ENCODE data around the gene AHDC1.

AHDC1 gene

GRCh38 chr1:27626031-27626935 lies 22.3 kb upstream of the AHDC1 start:
- TF ChIP-seq YY1 (IDR thresholded peaks at IDR 0.05; ENCODE audit: low read depth) (no peak), NFIC (IDR thresholded peaks at IDR 0.05) (no peak), CEBPB (IDR thresholded peaks at IDR 0.05) (no peak), CREB1 (IDR thresholded peaks at IDR 0.05; ENCODE audit: low read depth) (no peak), TEAD4 (IDR thresholded peaks at IDR 0.05) (no peak), USF1 (IDR thresholded peaks at IDR 0.05) (no peak), TCF12 (IDR thresholded peaks at IDR 0.05; ENCODE audit: low read depth) (no peak), ZBTB7A (IDR thresholded peaks at IDR 0.05; ENCODE audit: low read depth) (no peak), EGR1 (IDR thresholded peaks at IDR 0.05) (no peak)

DNA sequence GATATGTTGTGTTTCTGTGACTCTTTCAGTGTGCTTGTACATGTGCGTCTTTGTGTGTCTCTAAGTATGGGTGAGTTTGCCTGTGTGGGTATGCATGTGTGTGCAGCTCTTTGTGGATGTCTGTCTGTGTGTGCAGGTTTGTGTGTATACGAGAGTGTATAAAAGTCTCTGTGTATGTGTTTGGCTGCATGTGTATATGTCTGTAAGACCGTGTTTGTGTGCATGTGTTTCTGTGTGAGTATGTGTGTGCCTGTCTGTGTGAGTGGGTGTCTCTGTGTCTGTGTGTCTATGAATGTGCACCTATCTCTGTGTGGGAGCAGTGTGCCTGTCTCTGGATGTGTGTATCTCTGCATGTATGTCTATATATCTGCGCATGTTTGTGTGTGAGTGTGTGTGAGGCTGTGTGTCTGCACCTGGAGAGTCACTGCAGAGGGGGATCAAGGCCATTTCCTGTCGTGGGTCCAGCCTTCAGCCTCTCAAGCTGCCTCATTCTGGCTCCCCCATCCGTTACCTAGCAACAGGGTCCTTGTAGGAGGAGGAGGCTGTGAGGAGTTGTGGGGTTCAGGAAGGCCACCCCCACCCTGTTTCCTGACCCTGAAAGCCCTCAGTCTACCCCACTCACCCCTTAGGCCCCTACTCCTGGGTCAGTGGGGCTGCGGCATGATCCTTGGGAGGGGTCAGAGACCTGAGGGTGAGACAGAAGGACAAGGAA lies 20.7 kb upstream of the AHDC1 start:
- no peak for TF ChIP-seq TCF12 (IDR thresholded peaks at IDR 0.05; ENCODE audit: low read depth)
- TF ChIP-seq ZBTB7A (IDR thresholded peaks at IDR 0.05; ENCODE audit: low read depth) = no peak
- no peak for TF ChIP-seq CEBPB (IDR thresholded peaks at IDR 0.05)
- no peak for TF ChIP-seq YY1 (IDR thresholded peaks at IDR 0.05; ENCODE audit: low read depth)
- TF ChIP-seq TAF1 (IDR thresholded peaks at IDR 0.05; ENCODE audit: low read depth) = no peak
- no peak for TF ChIP-seq USF1 (IDR thresholded peaks at IDR 0.05)
- no peak for TF ChIP-seq TEAD4 (IDR thresholded peaks at IDR 0.05)
- TF ChIP-seq EP300 (IDR thresholded peaks at IDR 0.05; ENCODE audit: borderline replicate concordance) = no peak
- no peak for TF ChIP-seq CREB1 (IDR thresholded peaks at IDR 0.05; ENCODE audit: low read depth)
- TF ChIP-seq NFIC (IDR thresholded peaks at IDR 0.05) = no peak
- TF ChIP-seq, protein P1, sequence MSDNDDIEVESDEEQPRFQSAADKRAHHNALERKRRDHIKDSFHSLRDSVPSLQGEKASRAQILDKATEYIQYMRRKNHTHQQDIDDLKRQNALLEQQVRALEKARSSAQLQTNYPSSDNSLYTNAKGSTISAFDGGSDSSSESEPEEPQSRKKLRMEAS (IDR thresholded peaks at IDR 0.05) = no peak
- no peak for TF ChIP-seq EGR1 (IDR thresholded peaks at IDR 0.05)
- no peak for TF ChIP-seq FOXM1 (IDR thresholded peaks at IDR 0.05; ENCODE audit: borderline replicate concordance, low read depth)
- TF ChIP-seq, protein P2, sequence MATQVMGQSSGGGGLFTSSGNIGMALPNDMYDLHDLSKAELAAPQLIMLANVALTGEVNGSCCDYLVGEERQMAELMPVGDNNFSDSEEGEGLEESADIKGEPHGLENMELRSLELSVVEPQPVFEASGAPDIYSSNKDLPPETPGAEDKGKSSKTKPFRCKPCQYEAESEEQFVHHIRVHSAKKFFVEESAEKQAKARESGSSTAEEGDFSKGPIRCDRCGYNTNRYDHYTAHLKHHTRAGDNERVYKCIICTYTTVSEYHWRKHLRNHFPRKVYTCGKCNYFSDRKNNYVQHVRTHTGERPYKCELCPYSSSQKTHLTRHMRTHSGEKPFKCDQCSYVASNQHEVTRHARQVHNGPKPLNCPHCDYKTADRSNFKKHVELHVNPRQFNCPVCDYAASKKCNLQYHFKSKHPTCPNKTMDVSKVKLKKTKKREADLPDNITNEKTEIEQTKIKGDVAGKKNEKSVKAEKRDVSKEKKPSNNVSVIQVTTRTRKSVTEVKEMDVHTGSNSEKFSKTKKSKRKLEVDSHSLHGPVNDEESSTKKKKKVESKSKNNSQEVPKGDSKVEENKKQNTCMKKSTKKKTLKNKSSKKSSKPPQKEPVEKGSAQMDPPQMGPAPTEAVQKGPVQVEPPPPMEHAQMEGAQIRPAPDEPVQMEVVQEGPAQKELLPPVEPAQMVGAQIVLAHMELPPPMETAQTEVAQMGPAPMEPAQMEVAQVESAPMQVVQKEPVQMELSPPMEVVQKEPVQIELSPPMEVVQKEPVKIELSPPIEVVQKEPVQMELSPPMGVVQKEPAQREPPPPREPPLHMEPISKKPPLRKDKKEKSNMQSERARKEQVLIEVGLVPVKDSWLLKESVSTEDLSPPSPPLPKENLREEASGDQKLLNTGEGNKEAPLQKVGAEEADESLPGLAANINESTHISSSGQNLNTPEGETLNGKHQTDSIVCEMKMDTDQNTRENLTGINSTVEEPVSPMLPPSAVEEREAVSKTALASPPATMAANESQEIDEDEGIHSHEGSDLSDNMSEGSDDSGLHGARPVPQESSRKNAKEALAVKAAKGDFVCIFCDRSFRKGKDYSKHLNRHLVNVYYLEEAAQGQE (IDR thresholded peaks at IDR 0.05; ENCODE audit: low read depth) = no peak
- no peak for TF ChIP-seq RAD21 (IDR thresholded peaks at IDR 0.05; ENCODE audit: low read depth)

- TF ChIP-seq TCF12 (IDR thresholded peaks at IDR 0.05; ENCODE audit: low read depth) = no peak
- TF ChIP-seq CEBPB (IDR thresholded peaks at IDR 0.05) = no peak
- no peak for TF ChIP-seq RAD21 (IDR thresholded peaks at IDR 0.05; ENCODE audit: low read depth)
- TF ChIP-seq, protein P2 (IDR thresholded peaks at IDR 0.05; ENCODE audit: low read depth) = no peak
- no peak for TF ChIP-seq ZBTB7A (IDR thresholded peaks at IDR 0.05; ENCODE audit: low read depth)
- TF ChIP-seq, protein P1 (IDR thresholded peaks at IDR 0.05) = no peak
- no peak for TF ChIP-seq FOXM1 (IDR thresholded peaks at IDR 0.05; ENCODE audit: borderline replicate concordance, low read depth)
- no peak for TF ChIP-seq YY1 (IDR thresholded peaks at IDR 0.05; ENCODE audit: low read depth)
- no peak for TF ChIP-seq NFIC (IDR thresholded peaks at IDR 0.05)
- TF ChIP-seq TEAD4 (IDR thresholded peaks at IDR 0.05) = no peak
These were observed 19.6 kb upstream of the AHDC1 start for GRCh38 chr1:27623327-27624212.

DNA sequence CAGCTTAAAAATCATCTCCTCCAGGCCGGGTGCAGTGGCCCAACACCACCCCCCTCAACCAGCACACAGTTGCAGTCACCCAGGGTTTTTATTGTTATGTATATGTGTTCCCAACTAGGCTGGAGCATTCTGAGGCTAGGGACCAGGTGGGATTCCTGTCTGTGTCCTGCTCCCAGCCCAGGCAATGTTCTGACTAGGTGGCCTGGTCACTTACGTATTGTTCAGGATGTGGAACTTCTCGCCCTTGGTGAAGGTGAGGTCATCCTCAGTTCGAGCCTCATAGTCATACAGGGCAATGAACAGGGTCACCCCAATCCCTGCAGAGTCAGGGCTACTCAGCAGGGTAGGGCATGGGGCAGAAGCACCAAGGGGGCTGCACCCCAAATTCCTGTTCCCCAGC lies 18.9 kb upstream of the AHDC1 start:
- no peak for TF ChIP-seq USF1 (IDR thresholded peaks at IDR 0.05)
- TF ChIP-seq CREB1 (IDR thresholded peaks at IDR 0.05; ENCODE audit: low read depth) = no peak
- TF ChIP-seq TCF12 (IDR thresholded peaks at IDR 0.05; ENCODE audit: low read depth) = no peak
- TF ChIP-seq RAD21 (IDR thresholded peaks at IDR 0.05; ENCODE audit: low read depth) = no peak

All from Ishikawa (cell line).